ENCODE results near the gene RIT2.

RIT2 gene

DNA sequence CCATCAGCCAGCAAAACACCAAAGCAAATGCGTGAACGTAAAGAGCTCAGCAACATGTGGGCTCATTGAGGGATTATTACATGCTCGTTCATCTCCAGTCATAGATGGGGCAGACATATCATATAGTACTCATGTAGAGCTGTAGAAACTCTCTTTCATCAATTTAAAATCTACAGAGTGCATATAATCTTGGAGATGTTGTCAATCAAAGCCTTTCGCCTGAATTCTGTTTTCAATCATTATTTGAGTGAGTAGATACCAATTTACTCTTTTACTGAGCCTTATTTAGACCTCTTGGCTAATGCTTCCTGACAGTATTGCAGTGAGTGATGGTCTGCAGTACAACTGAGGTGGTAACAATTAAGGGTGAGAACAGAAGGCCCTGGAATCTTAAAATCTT lies 7.0 kb downstream of the RIT2 start:
- DNase-seq (ENCODE audit: low read depth in 1 of 2, low spot score in 1 of 2) = no peak
- H3K4me3 ChIP-seq (replicated peaks; ENCODE audit: insufficient read depth, low read length) = no peak overlapping the region
- H3K27me3 ChIP-seq (ENCODE audit: insufficient read depth, poor library complexity, severe bottlenecking) = no peaks in the 10 kb centered on the region
- H3K27ac ChIP-seq (replicated peaks) = no peak overlapping the region
- no peak for TF ChIP-seq GABPA (IDR thresholded peaks at IDR 0.05; ENCODE audit: low read depth)
- no peak for TF ChIP-seq SPI1 (IDR thresholded peaks at IDR 0.05; ENCODE audit: borderline replicate concordance, low read depth)
- TF ChIP-seq, protein P1, sequence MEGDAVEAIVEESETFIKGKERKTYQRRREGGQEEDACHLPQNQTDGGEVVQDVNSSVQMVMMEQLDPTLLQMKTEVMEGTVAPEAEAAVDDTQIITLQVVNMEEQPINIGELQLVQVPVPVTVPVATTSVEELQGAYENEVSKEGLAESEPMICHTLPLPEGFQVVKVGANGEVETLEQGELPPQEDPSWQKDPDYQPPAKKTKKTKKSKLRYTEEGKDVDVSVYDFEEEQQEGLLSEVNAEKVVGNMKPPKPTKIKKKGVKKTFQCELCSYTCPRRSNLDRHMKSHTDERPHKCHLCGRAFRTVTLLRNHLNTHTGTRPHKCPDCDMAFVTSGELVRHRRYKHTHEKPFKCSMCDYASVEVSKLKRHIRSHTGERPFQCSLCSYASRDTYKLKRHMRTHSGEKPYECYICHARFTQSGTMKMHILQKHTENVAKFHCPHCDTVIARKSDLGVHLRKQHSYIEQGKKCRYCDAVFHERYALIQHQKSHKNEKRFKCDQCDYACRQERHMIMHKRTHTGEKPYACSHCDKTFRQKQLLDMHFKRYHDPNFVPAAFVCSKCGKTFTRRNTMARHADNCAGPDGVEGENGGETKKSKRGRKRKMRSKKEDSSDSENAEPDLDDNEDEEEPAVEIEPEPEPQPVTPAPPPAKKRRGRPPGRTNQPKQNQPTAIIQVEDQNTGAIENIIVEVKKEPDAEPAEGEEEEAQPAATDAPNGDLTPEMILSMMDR (IDR thresholded peaks at IDR 0.05; ENCODE audit: insufficient read depth, low read length) = no peak
- TF ChIP-seq POLR2AphosphoS5 (IDR thresholded peaks at IDR 0.05; ENCODE audit: low read depth) = no peak
- TF ChIP-seq, protein P2, sequence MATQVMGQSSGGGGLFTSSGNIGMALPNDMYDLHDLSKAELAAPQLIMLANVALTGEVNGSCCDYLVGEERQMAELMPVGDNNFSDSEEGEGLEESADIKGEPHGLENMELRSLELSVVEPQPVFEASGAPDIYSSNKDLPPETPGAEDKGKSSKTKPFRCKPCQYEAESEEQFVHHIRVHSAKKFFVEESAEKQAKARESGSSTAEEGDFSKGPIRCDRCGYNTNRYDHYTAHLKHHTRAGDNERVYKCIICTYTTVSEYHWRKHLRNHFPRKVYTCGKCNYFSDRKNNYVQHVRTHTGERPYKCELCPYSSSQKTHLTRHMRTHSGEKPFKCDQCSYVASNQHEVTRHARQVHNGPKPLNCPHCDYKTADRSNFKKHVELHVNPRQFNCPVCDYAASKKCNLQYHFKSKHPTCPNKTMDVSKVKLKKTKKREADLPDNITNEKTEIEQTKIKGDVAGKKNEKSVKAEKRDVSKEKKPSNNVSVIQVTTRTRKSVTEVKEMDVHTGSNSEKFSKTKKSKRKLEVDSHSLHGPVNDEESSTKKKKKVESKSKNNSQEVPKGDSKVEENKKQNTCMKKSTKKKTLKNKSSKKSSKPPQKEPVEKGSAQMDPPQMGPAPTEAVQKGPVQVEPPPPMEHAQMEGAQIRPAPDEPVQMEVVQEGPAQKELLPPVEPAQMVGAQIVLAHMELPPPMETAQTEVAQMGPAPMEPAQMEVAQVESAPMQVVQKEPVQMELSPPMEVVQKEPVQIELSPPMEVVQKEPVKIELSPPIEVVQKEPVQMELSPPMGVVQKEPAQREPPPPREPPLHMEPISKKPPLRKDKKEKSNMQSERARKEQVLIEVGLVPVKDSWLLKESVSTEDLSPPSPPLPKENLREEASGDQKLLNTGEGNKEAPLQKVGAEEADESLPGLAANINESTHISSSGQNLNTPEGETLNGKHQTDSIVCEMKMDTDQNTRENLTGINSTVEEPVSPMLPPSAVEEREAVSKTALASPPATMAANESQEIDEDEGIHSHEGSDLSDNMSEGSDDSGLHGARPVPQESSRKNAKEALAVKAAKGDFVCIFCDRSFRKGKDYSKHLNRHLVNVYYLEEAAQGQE (IDR thresholded peaks at IDR 0.05; ENCODE audit: insufficient replicate concordance, low read depth) = no peak

DNA sequence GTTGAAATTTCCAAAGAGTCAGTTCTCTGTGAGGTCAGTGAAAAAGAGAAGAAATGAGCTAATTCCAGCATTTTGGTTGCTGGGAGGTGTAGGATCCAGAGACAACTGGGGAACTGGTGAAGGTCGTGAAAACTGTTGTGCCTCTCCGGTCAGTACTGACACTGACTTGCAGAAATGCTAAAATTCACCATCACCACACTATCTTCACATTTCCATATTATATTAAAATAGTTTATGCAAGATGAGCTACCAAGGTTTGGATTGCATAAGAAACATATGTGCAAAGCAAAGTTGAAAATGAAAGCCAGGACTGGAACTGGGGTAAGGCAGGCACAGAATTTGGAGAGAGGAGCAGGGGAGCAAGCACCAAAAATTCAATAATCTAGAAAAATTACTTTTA lies 21.8 kb downstream of the RIT2 start:
- Histone ChIP-seq H3K27me3 (ENCODE audit: insufficient read depth, poor library complexity, severe bottlenecking) (no peaks in the 10 kb centered on the region), H3K27ac (replicated peaks) (no peak overlapping the region), H3K4me3 (replicated peaks; ENCODE audit: insufficient read depth, low read length) (no peak overlapping the region)
- DNase-seq (ENCODE audit: low read depth in 1 of 2, low spot score in 1 of 2) = no peak
- TF ChIP-seq GABPA (IDR thresholded peaks at IDR 0.05; ENCODE audit: low read depth) = no peak
- TF ChIP-seq, protein P2 (IDR thresholded peaks at IDR 0.05; ENCODE audit: insufficient replicate concordance, low read depth) = no peak
- TF ChIP-seq, protein P1 (IDR thresholded peaks at IDR 0.05; ENCODE audit: insufficient read depth, low read length) = no peak
- TF ChIP-seq SPI1 (IDR thresholded peaks at IDR 0.05; ENCODE audit: borderline replicate concordance, low read depth) = no peak

DNA sequence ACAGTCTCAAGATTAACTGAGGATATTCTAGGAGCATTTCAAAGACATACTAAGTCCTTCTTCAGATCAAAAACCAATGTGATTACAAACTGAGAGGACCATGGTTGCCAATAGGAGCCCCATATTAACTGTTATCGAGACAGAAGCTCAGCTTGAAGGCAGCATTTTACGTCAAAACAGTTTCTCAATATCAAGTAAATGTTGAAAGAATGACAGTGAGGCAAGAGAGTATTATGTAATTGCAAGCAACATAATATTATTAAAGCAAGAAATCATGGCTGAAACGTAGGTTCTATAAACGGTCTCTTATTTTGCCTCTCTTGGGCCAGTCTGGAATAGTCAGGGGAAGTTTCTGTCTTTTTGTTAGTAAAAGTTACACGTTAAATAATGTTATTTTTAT lies 22.9 kb downstream of the RIT2 start:
- H3K4me3 ChIP-seq (replicated peaks; ENCODE audit: insufficient read depth, low read length) = no peak overlapping the region
- TF ChIP-seq SPI1 (IDR thresholded peaks at IDR 0.05; ENCODE audit: borderline replicate concordance, low read depth) (no peak), GABPA (IDR thresholded peaks at IDR 0.05; ENCODE audit: low read depth) (no peak), POLR2AphosphoS5 (IDR thresholded peaks at IDR 0.05; ENCODE audit: low read depth) (no peak)
- TF ChIP-seq, protein P1 (IDR thresholded peaks at IDR 0.05; ENCODE audit: insufficient read depth, low read length) = no peak
- TF ChIP-seq, protein P2 (IDR thresholded peaks at IDR 0.05; ENCODE audit: insufficient replicate concordance, low read depth) = no peak
- H3K27me3 ChIP-seq (ENCODE audit: insufficient read depth, poor library complexity, severe bottlenecking) = no peaks in the 10 kb centered on the region
- no peak for DNase-seq (ENCODE audit: low read depth in 1 of 2, low spot score in 1 of 2)
- H3K27ac ChIP-seq (replicated peaks) = no peak overlapping the region

All from HL-60 (cell line).